RWPE1 (cell line): ENCODE measurements around the gene SLC16A13.
A peak's percentile ranks its signal among the peaks of the same experiment; 100 is the strongest.

Experiments
- CTCF ChIA-PET: fragments of 350-600 bp; sonication (Branson Sonifier 250); formaldehyde crosslinking; extraction: SDS; loops from one replicate; lab custom pipeline; 2021; lab: Yijun Ruan, JAX
- POLR2A ChIA-PET: fragments of 400-600 bp; formaldehyde crosslinking; extraction: SDS; loops from one replicate; lab custom pipeline; 2020; ENCODE audit warnings: antibody characterized with exemption; ENCODE audit not compliant: low non-redundant PET; lab: Yijun Ruan, JAX
- DNase-seq: peaks from one replicate; pipeline ENCODE4 v3.0.0; 2012; ENCODE audit warnings: low spot score
- H3K27ac ChIP-seq: fragments of 450-650 bp; 2 replicates; pipeline ENCODE4 v1.5.1; 2017
- CTCF ChIP-seq: fragments of 450-650 bp; conservative IDR thresholded peaks from 2 replicates; pipeline ENCODE4 v1.5.1; 2017; ENCODE audit warnings: low read depth, mild to moderate bottlenecking

The SLC16A13 gene

GRCh38 chr17:7020894-7021664 lies 14.7 kb upstream of the SLC16A13 start:
- H3K27ac ChIP-seq = peak overlapping the region; percentile 37
- POLR2A ChIA-PET = interaction anchor here (0.6 kb wide), 1 partner anchor 12 kb away, joined by 3 read pairs; no protein-coding TSS in a partner anchor
- CTCF ChIA-PET = interaction anchor here (0.6 to 1.9 kb wide), 11 partner anchors 14 to 446 kb away, joined by 3 to 16 read pairs (median 4); partner anchors contain the start of gene SLC16A13
- TF ChIP-seq CTCF = no peak
- DNase-seq = no peak

GRCh38 chr17:7021993-7022778 lies 13.6 kb upstream of the SLC16A13 start:
- H3K27ac ChIP-seq = peak overlapping the region; percentile 48
- TF ChIP-seq CTCF = peak; percentile 94
- peak; percentile 59 for DNase-seq
- POLR2A ChIA-PET = interaction anchor here (0.6 kb wide), 1 partner anchor 262 kb away, joined by 6 read pairs; no protein-coding TSS in a partner anchor
- CTCF ChIA-PET = interaction anchor here (0.6 to 1.9 kb wide), 14 partner anchors 13 to 308 kb away, joined by 3 to 16 read pairs (median 4); partner anchors contain the start of genes ASGR2 and SLC16A13

- no peak for DNase-seq
- ChIA-PET POLR2A (no interaction called here), CTCF (interaction anchor here (0.6 to 1.5 kb wide), 6 partner anchors 12 to 534 kb away, joined by 3 to 6 read pairs (median 4); partner anchors contain the start of gene SLC16A13)
- no peak for TF ChIP-seq CTCF
- peak within 1 kb of the TSS; percentile 48 for H3K27ac ChIP-seq
These were observed 12.8 kb upstream of the SLC16A13 start, which contains the start of gene BCL6B for GRCh38 chr17:7022781-7023571. BCL6B (plus strand) TSS chr17:7023050; CDS start chr17:7023672, 622 bp downstream.

- ChIA-PET POLR2A (no interaction called here), CTCF (interaction anchor here (0.6 to 1.0 kb wide), 3 partner anchors 109 to 535 kb away, joined by 3 to 4 read pairs (median 3); no protein-coding TSS in a partner anchor)
- H3K27ac ChIP-seq = peak overlapping the region; percentile 48
- DNase-seq = peak; percentile 97
- TF ChIP-seq CTCF = no peak
These were observed 12.0 kb upstream of the SLC16A13 start for GRCh38 chr17:7023576-7024401.

- peak overlapping the region; percentile 48 for H3K27ac ChIP-seq
- DNase-seq = no peak
- no peak for TF ChIP-seq CTCF
- ChIA-PET CTCF (interaction anchor here (0.9 kb wide), 1 partner anchor 184 kb away, joined by 3 read pairs; no protein-coding TSS in a partner anchor), POLR2A (no interaction called here)
These were observed 11.4 kb upstream of the SLC16A13 start for GRCh38 chr17:7024402-7024785.
